CMK (cell line): ENCODE results near the gene UTF1.

ENCODE experiments used
- DNase-seq: peaks from one replicate; pipeline ENCODE4 v3.0.0-alpha.2; 2010; ENCODE audit warnings: low read depth

Gene UTF1

DNA sequence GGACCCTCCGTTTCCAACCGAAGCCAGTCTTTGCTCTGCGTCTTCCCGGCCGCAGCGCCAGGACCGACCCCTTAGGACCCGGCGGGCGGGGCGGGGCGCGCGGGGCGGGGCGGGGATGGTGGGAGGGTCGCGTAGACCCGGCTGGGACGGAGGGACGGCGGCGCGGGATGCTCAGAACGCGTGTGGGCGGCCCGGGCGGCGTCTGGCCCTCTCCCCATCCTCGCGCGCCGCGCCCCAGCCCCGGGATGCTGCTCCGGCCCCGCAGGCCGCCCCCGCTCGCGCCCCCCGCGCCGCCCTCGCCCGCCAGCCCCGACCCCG lies at the start of gene UTF1:
UTF1 (plus strand) TSS at position 174 of the 318 bp plus-strand sequence; CDS start at position 246, 72 bp downstream.
- no peak for DNase-seq

GRCh38 chr10:133180965-133181639 lies 48.9 kb upstream of the UTF1 start:
- no peak for DNase-seq

DNA sequence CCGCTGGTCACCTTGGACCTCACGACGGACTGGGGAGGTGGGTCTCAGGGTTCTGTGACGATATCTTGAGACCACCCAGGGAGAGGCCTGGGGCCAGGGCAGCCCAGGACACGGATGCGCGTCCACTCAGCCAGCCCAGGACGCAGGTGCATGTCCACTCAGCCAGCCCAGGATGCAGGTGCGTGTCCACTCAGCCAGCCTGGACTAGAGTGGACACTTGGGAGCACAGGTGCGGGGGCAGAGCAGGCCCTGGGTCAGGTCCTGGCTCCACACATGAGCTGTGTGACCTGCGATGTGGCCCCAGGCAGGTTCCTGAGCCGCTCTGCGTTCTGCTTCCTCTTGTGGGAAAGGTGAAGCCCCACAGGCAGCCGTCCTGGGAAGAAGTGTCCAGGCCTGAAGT lies 47.8 kb upstream of the UTF1 start:
- no peak for DNase-seq

- DNase-seq = no peak
Measured at GRCh38 chr10:133182791-133183645, 47.0 kb upstream of the UTF1 start.

GRCh38 chr10:133183646-133184378 lies 46.2 kb upstream of the UTF1 start:
- DNase-seq = no peak

- DNase-seq = no peak
Measured at GRCh38 chr10:133184591-133185244, 45.3 kb upstream of the UTF1 start.

- DNase-seq = no peak
Measured at GRCh38 chr10:133185421-133185820, 44.6 kb upstream of the UTF1 start.

GRCh38 chr10:133185916-133186315 lies 44.1 kb upstream of the UTF1 start:
- DNase-seq = no peak

GRCh38 chr10:133186416-133187090 lies 43.5 kb upstream of the UTF1 start:
- no peak for DNase-seq

GRCh38 chr10:133187091-133187905 lies 42.7 kb upstream of the UTF1 start:
- DNase-seq = no peak

GRCh38 chr10:133187906-133188681 lies 41.9 kb upstream of the UTF1 start:
- no peak for DNase-seq

DNA sequence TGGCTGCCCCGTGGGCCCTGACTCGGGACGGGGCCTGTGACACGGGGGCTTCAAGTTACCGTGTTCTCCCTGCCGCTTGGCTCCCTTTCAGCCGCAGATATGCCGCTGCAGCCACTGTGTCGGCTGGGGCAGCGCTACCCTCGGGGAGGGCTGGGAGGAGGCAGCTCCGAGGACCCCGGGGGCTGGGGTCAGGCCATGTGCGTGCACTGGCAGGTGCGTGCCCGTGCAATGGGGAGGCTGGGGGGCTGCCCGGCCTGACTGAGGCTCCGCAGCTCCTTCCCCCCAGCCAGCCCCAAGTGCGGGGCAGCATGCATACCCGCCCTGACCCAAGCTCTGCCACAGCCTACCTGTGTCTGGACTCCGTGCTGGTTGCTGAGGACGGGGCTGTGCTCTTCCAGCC lies 40.8 kb upstream of the UTF1 start:
- DNase-seq = no peak

- no peak for DNase-seq
Measured at GRCh38 chr10:133189726-133190125, 40.3 kb upstream of the UTF1 start.

DNA sequence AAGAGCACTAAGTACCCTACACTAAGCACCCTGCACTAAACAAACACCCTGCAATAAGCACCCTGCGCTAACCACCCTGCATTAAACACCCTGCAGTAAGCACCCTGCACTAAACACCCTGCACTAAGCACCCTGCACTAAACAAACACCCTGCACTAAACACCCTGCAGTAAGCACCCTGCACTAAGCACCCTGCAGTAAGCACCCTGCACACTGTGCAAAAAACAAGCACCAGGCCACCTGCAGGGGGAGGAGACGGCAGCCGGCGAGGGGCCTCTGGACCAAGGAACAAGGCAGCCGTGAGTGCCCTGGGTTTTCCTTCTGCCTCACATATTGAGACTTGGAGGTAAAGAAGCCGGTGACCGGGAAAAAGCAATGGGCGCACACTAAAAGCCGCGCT lies 39.8 kb upstream of the UTF1 start:
- no peak for DNase-seq

- no peak for DNase-seq
Measured at GRCh38 chr10:133191651-133192050, 38.4 kb upstream of the UTF1 start.

DNA sequence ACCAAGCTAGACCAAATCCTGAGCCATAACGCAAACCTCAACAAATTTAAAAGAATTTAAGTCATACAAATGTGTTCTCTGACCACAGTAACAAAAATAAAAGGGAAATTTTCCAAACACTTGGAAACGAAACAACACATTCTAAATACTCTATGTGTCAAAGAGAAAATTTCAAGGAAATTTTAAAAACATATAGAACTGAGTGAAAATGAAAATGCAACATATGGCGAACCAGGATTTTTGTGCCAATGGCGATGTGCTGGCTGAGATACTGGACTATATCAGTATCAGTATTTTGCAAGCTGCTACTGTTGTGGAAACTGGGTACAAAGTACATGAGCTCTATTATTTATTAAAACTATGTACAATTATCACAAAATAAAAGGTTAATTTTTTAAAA lies 35.9 kb upstream of the UTF1 start:
- DNase-seq = no peak

GRCh38 chr10:133195096-133195495 lies 34.9 kb upstream of the UTF1 start:
- DNase-seq = no peak

DNA sequence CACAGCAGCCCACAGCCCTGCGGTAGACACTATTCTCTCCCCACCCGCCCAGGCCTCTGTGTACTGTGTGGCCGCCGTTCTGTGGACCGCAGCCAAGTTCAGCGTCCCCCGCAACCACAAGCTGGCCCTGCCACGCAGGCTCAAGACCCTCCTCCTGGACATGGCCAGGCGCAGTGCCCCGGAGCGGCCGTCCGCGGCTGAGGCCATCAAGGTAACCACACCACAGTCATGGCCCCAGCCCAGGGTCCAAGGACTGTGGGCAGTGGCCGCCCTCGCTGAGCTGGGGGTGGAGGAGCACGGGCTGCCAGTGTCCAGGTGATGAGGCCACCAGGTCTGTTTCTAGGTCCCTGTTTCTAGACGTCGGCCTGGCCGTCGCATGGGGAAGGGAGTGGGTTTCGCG lies 34.4 kb upstream of the UTF1 start:
- DNase-seq = no peak

DNA sequence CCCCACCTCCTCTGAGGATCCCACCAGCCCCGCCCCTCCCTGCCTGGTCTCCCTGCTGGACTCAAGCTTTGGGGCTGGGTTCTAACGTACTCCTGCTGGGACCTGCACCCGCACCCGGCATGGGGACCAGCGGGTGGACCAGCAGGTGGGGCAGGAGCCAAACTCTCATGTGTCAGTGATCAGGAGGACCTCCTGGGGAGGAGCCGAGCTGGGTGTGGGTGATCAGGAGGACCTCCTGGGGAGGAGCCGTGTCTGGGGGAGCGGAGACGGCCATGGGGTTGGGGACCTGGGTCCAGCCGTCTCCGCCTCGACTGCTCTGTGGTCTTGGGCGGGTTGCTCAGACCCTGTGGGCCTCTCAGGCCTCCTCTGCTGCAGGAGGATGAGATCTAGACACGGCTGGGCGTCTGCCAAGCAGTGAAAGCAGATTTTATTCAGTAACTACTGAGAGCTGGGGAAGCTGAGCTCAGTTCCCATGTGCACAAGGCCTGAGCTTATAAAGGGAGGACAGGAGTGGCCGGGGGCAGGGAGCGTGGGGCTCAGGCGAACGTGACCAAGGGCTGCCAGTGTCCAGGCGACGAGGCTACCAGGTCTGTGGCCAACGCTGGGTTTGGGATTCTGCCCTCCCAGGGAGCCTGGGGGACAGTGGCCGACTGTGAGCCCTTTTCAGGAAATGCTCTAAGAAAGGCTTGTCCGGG lies 33.6 kb upstream of the UTF1 start:
- no peak for DNase-seq
